Right ventricle myocardium inferior (tissue), 1 donor: ENCODE results near the gene ARSD. TPM values are rescaled to one million over a fixed set of nuclear protein-coding genes. Genes with fewer than 3 reads are reported as not detected.
"Not testable (repeated sequence)": the region's sequence is repeated elsewhere in the genome, so short reads cannot be mapped to it uniquely, and the experiment has no call there.

Source experiments
- ATAC-seq: fragments of 200-7000 bp; cut with Tn5 transposase; one replicate; pipeline ENCODE4 v1.9.1; 2020; ENCODE audit warnings: mild to moderate bottlenecking, moderate library complexity
- DNase-seq: peaks from one replicate; pipeline ENCODE4 v3.0.0; 2021; ENCODE audit errors: missing footprints
- intact Hi-C: fragments of 100-400 bp; cut with DNase I; formaldehyde crosslinking; loops from one replicate; pipeline ENCODE4 v1.11.0; 2022
- total RNA-seq: library from RNA; stranded (reverse); fragmentation: NEBNext Ultra II Directional; extraction: Animal tissue kit (Norgen Biotek cat#: 25700); gene quantifications from one replicate; pipeline ENCODE4 v1.2.1, GENCODE V29; 2021
- donor health status: DM: no; HTN: yes; CAD: no; lungs with severe emphysema.

Gene ARSD
- total RNA-seq, 1 donor from 2014 or later: 5.4 TPM

GRCh38 chrX:2898846-2899512 is 30.2 kb downstream of the ARSD start:
- DNase-seq (no peak), ATAC-seq (no peak)
- intact Hi-C loops: no loop called here

- DNase-seq, intact Hi-C loops, ATAC-seq: not testable (repeated sequence)
These were observed 31.2 kb downstream of the ARSD start for GRCh38 chrX:2897690-2898623.

GRCh38 chrX:2897311-2897689 is 31.8 kb downstream of the ARSD start:
- DNase-seq (no peak), ATAC-seq (no peak)
- intact Hi-C loops: no loop called here

DNA sequence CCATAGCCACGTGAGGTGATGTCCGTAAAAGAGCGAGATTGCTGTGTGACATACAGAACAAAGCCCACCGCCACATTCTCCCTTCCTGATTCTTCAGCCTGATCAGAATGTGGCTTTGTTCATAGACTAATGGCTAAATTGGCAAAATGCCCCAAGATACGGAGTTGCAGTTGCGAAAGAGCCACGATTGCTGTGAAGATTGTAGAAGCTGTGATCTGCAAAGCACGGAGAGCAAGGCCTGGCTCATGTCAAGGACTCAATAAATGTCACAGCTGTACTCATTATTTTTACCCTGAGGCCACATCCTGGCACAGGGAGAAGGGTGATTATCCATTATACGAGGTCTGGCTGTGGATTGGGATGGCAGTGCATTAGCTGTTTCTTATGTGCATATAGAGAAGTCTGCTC is 34.2 kb downstream of the ARSD start:
- DNase-seq (no peak), ATAC-seq (no peak)
- intact Hi-C loops: no loop called here

DNA sequence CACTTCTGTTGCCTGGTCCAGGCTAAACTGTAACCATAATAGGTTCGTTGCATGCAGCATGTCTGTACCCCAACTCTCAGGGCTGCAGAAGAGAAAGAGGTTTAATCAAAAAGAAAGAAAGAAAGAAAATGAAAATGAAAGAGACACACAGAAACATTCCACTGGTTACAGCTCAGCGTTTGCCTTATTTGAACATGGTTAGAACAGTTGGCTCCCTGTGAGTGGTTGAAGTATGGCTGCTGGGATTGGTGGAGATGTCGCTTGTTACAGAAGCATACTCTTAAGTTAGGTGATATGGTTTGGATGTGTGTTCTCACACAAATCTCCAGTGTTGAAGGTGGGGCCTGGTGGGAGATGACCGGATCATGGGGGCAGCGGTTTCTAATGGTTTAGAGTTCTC is 36.3 kb downstream of the ARSD start:
- intact Hi-C loops: no loop called here
- ATAC-seq: no peak
- no peak for DNase-seq

DNA sequence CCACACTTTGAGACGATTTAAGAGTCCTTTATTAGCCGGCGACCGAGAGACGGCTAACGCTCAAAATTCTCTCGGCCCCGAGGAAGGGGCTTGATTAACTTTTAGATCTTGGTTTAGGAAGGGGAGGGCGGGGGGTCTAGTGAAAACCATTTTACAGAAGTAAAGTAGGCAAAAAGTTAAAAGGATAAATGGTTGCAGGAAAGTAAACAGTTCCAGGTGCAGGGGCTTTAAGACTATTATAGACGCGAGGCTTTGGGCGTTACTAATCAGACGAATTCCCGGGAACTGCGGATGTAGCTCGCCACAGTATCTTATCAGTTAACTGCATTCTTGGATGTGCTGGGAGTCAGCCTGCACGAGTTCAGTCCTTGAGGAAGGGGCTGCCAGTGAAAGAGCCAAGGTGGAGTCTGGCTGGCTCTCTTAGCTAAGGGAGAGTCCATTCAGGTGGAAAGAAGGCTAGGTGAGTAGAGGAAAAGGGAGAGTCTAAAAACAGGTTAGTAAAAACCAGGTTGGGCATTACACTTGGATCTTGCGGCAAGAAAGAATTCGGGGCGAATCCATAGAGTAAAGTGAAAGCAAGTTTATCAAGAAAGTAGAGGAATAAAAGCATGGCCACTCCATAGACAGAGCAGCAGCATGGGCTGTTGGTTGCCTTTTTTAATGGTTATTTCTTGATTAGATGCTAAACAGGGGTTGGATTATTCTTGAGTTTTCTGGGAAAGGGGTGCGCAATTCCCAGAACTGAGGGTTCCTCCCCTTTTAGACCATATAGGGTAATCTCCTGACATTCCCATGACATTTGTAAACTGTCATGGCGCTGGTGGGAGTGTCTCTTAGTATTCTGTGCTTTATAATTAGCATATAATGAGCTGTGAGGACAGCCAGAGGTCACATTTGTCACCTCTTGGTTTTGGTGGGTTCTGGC is 38.3 kb downstream of the ARSD start:
- DNase-seq, ATAC-seq, intact Hi-C loops: not testable (repeated sequence)

DNA sequence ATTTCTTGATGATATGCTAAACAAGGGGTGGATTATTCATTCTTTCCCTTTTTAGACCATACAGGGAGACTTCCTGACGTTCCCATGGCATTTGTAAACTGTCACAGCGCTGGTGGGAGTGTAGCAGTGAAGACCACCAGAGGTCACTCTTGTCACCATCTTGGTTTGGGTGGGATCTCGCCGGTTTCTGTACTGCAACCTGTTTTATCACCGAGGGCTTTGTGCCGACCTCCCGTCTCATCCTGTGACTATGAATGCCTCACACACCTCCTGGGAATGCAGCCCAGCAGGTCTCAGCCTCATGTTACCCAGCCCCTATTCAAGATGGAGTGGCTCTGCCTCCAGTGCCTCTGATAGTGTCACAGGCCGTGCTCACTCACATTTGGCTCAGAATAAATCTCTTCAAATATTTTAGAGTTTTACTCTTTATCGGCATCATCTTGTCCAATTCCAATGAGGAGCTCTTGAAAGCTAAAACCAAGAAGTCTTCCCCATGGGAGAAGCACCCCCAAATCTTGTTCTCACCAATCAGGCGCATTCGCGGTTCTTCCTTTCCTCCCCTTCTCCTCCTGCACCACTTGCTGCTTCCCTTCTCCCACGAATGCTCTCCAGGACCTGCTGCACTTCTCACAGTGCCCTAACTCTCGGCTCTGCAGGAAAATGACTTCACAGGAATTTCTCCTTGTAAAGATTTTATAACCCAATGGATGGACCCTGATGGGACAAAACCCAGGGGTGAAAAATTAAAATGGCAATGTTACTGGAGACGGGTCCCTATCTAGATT is 39.2 kb downstream of the ARSD start:
- ATAC-seq, DNase-seq, intact Hi-C loops: not testable (repeated sequence)

- intact Hi-C loops: no loop called here
- ATAC-seq (no peak), DNase-seq (no peak)
These were observed 40.0 kb downstream of the ARSD start for GRCh38 chrX:2889045-2889605.

- DNase-seq: no peak
- intact Hi-C loops: no loop called here
- no peak for ATAC-seq
These were observed 40.8 kb downstream of the ARSD start for GRCh38 chrX:2888309-2888708.

DNA sequence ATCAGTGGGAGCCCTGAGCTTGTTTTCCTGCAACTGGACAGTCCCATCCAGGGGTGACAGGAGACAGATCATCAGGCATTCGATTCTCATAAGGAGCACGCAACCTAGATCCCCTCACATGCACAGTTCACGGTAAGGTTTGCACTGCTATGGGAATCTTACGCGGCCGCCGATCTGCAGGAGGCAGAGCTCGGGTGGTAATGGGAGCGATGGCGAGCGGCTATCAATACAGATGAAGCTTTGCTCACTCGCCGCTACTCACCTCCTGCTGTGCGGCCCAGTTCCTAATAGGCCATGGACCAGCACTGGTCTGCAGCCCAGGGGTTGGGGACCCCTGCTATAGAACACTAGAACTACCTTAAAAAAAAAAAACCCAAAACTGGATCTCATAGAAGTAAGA is 45.4 kb downstream of the ARSD start:
- intact Hi-C loops: no loop called here
- ATAC-seq (no peak), DNase-seq (no peak)

GRCh38 chrX:2879670-2880069 is 49.5 kb downstream of the ARSD start:
- intact Hi-C loops: no loop called here
- DNase-seq (no peak), ATAC-seq (no peak)

GRCh38 chrX:2878563-2878962 is 50.6 kb downstream of the ARSD start:
- no peak for ATAC-seq
- no peak for DNase-seq
- intact Hi-C loops: no loop called here

- ATAC-seq (no peak), DNase-seq (no peak)
- intact Hi-C loops: no loop called here
These were observed 53.2 kb downstream of the ARSD start for GRCh38 chrX:2875798-2876399.

GRCh38 chrX:2875136-2875481 is 54.0 kb downstream of the ARSD start:
- intact Hi-C loops: no loop called here
- ATAC-seq (no peak), DNase-seq (no peak)

- DNase-seq (no peak), ATAC-seq (no peak)
- intact Hi-C loops: no loop called here
These were observed 54.7 kb downstream of the ARSD start for GRCh38 chrX:2874222-2875135.

DNA sequence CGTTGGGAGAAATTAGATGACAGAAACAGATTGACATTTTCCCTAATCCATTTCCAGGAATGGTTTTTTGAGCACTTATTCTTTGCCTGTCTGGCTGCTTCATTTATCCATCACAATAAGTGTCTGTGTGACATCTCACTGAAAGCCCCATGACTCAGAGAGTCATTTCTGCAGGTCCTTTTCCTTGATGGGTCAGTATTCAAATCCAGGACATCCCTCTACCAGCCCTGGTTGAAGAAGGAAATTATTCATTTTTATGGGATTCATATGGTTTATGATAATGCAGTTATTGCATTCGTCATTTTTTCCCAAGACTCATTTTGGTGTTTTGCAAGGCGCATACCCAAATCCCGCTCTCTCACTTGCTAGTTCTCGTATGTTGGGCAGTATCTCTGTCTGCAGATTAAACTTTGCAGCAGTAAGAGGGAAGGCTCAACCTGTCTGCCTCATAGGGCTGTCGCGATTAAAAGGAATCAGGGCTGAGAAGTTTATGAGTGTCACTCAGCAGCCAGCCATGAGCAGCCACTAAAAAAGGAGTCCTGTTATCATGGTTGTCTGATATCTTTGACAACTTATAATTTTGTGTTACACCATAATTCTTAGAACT is 56.4 kb downstream of the ARSD start:
- no peak for ATAC-seq
- DNase-seq: no peak
- intact Hi-C loops: no loop called here
